ENCODE measurements around the gene JARID2. TPM values are rescaled to one million over a fixed set of nuclear protein-coding genes. Genes with fewer than 3 reads are reported as not detected.

Gene JARID2
- total and polyA plus RNA-seq, 10 of the 15 experiments (the other 5 are each of a cell fraction or from before 2014, with no cell fraction given): 4.2 to 21.6 (median 11.7) TPM

DNA sequence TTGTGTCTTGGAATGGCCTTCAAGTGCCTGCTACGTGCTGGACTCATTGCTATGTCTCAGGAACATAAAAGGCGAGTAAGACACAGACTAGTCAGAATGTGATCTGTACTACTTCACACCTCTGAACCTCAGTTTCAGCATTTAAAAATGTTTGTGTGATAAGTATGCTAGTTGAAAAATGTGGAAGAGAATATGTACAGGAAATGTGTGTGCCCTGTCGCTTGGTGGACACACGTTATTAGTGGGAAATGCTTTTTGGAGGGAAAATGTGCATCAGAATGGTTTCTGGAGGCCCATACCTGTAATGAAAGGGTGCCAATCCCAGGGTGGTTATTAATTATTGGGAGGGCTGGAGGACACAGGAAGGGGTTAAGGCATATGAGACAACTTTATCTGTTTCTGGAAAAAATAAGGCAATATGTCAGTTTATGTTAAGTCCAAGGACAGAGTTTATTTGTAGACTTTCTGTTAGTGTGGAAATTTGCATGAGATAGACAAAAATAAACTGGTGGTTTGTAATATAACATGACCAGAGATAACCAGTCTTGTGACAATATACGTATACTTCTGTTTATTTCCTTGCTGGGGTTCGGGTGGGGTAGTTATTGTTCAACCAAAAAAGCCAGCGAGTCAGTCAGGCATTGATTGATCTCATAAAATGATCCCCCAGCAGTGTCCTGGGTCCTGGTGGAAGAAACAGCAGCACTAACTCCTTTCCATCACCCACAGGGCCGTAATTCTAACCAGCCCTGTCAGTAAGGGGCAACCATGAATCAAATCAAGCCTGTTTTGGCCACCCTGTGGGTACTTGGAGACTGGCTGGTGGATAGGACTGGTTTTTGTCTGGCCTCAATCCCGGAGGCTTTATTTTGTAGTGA lies 117.9 kb downstream of the JARID2 start (continued):
- TF ChIP-seq ZZZ3 (IDR thresholded peaks at IDR 0.05; ENCODE audit: control insufficient read depth, insufficient read length, low read depth) (no peak), ZNF622 (IDR thresholded peaks at IDR 0.05) (no peak), IRF4 (IDR thresholded peaks at IDR 0.05; ENCODE audit: low read depth, low read length) (peak; percentile 57; the same call in 1 of the 2 replicates), CHD1 (IDR thresholded peaks at IDR 0.05; ENCODE audit: low read depth, low read length) (no peak; the same call in 1 of the 2 replicates), RUNX3 (IDR thresholded peaks at IDR 0.05; ENCODE audit: low read length) (peak; percentile 57), SMARCA5 (IDR thresholded peaks at IDR 0.05) (peak; percentile 18; the same call in 1 of the 2 replicates), EGR1 (IDR thresholded peaks at IDR 0.05; ENCODE audit: borderline replicate concordance in 1 of 2, low read depth in 2 of 2, low read length in 2 of 2) (no peak), HDGF (IDR thresholded peaks at IDR 0.05) (0 out of 2 replicates have a peak, but pooled peaks have one; percentile 53), TARDBP (IDR thresholded peaks at IDR 0.05; ENCODE audit: borderline replicate concordance) (no peak), PAX5 (IDR thresholded peaks at IDR 0.05; ENCODE audit: borderline replicate concordance, low read depth, low read length) (no peak), NR2C1 (IDR thresholded peaks at IDR 0.05) (no peak), SRF (IDR thresholded peaks at IDR 0.05; ENCODE audit: low read depth in 2 of 2, low read length in 2 of 2) (no peak), JUNB (IDR thresholded peaks at IDR 0.05) (no peak), MTA2 (IDR thresholded peaks at IDR 0.05; ENCODE audit: low read depth) (peak; percentile 73), KLF5 (IDR thresholded peaks at IDR 0.05; ENCODE audit: partially characterized antibody) (no peak), HCFC1 (IDR thresholded peaks at IDR 0.05; ENCODE audit: low read length) (no peak), RB1 (IDR thresholded peaks at IDR 0.05; ENCODE audit: borderline replicate concordance) (peak; percentile 66; the same call in 1 of the 2 replicates), HDAC2 (IDR thresholded peaks at IDR 0.05) (no peak), NRF1 (conservative IDR thresholded peaks at IDR 0.05; ENCODE audit: low read depth, low read length) (no peak), POLR2A (IDR thresholded peaks at IDR 0.05; ENCODE audit: low read depth, low read length) (no peak; the same call in 1 of the 2 replicates), BHLHE40 (IDR thresholded peaks at IDR 0.05; ENCODE audit: borderline replicate concordance in 1 of 2, low read depth in 2 of 2, low read length in 1 of 2) (peak; percentile 81), PML (IDR thresholded peaks at IDR 0.05; ENCODE audit: low read length) (no peak), EZH2 (IDR thresholded peaks at IDR 0.05; ENCODE audit: borderline replicate concordance, control insufficient read depth, low read depth, low read length) (no peak), SMAD5 (IDR thresholded peaks at IDR 0.05; ENCODE audit: low read depth) (no peak), EED (IDR thresholded peaks at IDR 0.05; ENCODE audit: low read depth) (peak; percentile 43; the same call in 1 of the 2 replicates), PAX8 (IDR thresholded peaks at IDR 0.05) (peak; percentile 35; the same call in 1 of the 2 replicates), SIN3A (IDR thresholded peaks at IDR 0.05; ENCODE audit: low read depth, low read length) (no peak)
- TF ChIP-seq, protein P1, sequence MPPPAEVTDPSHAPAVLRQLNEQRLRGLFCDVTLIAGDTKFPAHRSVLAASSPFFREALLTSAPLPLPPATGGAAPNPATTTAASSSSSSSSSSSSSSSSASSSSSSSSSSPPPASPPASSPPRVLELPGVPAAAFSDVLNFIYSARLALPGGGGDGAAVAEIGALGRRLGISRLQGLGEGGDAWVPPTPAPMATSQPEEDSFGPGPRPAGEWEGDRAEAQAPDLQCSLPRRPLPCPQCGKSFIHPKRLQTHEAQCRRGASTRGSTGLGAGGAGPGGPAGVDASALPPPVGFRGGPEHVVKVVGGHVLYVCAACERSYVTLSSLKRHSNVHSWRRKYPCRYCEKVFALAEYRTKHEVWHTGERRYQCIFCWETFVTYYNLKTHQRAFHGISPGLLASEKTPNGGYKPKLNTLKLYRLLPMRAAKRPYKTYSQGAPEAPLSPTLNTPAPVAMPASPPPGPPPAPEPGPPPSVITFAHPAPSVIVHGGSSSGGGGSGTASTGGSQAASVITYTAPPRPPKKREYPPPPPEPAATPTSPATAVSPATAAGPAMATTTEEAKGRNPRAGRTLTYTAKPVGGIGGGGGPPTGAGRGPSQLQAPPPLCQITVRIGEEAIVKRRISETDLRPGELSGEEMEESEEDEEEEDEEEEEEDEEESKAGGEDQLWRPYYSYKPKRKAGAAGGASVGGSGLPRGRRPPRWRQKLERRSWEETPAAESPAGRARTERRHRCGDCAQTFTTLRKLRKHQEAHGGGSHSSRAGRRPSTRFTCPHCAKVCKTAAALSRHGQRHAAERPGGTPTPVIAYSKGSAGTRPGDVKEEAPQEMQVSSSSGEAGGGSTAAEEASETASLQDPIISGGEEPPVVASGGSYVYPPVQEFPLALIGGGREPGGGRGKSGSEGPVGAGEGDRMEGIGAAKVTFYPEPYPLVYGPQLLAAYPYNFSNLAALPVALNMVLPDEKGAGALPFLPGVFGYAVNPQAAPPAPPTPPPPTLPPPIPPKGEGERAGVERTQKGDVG (CRISPR knock-in tag; IDR thresholded peaks at IDR 0.05): no peak
- TF ChIP-seq, protein P2, sequence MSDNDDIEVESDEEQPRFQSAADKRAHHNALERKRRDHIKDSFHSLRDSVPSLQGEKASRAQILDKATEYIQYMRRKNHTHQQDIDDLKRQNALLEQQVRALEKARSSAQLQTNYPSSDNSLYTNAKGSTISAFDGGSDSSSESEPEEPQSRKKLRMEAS (IDR thresholded peaks at IDR 0.05; ENCODE audit: low read depth, low read length): no peak; the same call in 1 of the 2 replicates
- TF ChIP-seq, protein P3, sequence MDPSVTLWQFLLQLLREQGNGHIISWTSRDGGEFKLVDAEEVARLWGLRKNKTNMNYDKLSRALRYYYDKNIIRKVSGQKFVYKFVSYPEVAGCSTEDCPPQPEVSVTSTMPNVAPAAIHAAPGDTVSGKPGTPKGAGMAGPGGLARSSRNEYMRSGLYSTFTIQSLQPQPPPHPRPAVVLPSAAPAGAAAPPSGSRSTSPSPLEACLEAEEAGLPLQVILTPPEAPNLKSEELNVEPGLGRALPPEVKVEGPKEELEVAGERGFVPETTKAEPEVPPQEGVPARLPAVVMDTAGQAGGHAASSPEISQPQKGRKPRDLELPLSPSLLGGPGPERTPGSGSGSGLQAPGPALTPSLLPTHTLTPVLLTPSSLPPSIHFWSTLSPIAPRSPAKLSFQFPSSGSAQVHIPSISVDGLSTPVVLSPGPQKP (IDR thresholded peaks at IDR 0.05; ENCODE audit: low read depth, low read length): no peak
